HG02852 (cell line): ENCODE results near the gene SART3.
"Not testable (repeated sequence)": the region's sequence is repeated elsewhere in the genome, so short reads cannot be mapped to it uniquely, and the experiment has no call there.

Experiments
- ATAC-seq: cut with Tn5 transposase; IDR thresholded peaks from one replicate; pipeline ENCODE4 v1.9.1; 2021; ENCODE audit warnings: mild to moderate bottlenecking, moderate library complexity; ENCODE audit not compliant: unreplicated experiment

SART3 gene

GRCh38 chr12:108598553-108599250 lies 37.7 kb upstream of the SART3 start:
- ATAC-seq, result no peak

DNA sequence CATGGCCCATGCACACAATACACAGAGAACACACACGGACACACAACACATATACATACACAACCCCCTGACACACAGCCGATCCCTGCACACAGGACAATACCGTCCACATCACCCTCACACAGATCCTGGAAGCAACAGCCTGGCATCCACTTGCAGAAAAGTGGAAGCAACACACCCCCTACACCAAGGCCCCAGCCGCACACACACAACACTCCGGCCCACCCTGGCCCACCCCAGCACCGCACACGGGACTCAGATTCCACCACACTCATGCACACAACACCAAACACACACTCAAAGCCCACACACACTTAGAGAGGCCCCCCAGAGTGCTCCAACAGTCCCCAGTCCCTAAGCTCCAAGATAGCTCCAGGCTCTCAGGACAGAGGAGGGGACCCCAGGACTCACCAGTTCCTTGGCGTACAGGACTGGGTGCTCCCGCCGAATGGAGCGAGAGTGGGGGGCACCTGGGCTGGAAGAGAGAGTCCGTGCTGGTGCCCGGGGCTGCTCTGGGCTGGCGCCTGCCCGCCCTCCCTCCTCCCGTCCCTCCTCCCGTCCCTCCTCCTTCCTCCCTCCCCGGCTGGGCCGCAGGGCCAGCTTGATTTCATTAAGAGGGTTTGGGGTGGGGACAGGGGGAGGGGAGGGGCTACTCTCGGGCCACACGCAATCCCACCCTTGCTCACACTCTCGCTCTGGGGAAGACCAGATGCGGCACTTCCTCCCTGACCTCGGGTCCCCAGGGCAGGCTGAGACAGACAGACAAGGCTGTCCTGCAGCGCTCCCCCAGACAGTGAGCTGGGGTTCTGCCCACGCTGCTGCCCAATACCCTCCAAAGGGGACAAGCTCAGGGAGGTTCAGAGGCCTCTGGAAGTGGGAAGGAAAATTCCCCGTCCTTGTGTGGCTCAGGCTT lies 36.8 kb upstream of the SART3 start, which contains the start of gene TMEM119:
Gene TMEM119 (minus strand): TSS at position 526 of the 913 bp plus-strand sequence. CDS start 5,701 bp downstream, outside the sequence.
- no peak for ATAC-seq

DNA sequence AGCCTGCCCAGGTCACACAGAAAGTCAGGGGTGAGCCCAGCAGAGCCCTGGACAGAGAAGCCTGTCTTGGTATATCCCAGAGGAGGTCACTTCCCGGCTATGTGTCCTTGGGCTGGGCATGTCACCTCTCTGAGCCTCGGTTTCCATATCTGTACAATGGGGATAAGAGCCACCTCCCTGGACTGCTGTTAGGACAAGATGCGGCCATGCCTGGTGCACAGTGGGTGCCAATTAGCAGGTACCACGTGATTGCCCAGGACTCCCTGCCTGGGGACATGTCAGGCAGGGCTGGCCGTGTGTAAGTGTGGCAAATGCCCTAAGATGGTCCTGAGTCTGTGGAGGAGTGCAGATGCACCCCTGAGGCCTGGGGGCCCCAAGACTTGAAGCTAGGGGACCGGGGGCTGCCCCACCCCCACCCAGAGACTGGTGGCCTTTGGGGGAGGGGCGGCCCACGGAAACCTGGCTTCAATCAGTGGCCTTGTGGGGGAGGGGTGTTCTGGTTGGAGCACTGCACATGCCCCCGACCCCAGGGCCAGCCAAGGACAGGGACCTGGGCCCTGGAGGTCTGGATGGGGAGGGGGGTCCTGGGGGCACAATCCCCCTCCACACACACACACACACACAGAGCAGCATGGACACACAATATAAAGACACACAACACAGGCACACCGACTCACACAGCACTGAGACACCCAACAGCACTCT lies 36.0 kb upstream of the SART3 start:
- no peak for ATAC-seq

DNA sequence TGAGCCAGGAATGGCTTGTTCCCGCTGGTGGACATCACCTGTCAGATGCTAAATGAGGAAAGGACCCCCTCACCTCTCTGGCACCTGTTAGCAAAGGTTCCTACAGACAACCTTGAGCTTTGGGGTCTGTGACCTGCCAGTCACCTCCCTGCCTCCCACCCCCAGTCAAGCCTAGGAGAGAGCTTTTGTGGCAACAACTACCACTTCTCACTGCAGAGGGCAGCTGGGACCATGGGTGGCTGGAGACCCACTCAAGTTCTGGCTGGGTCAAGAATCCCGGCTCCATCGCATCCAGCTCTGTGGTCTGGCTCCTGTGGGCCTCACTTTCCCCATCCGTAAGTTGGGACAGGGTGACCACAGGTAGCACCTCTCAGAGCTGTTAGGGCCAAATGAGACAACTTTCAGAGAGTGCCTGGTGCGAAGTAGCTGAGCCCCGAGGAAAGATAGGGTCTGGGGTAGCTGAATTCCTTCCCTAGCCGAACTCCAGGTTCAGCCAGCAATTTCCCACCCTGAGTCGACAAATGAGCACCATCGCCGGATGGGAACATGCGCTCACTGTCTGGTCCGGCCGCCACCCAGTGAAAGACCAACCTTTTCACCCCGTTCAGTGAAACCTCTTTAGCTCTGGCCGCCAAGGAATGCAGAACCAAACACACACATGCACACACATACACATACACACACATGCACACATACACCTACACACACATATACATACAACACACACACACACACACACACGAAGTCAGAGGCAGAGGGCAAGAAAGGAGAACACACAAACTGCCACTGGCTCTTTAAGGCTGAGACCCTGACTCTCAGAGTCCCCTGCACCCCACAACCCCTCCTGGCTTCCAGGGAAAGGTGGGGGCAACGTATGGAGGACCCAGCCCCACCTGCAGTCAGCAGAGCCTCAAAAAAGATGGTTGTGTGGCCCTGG lies 35.0 kb upstream of the SART3 start:
- no peak for ATAC-seq

GRCh38 chr12:108594960-108595710 lies 34.2 kb upstream of the SART3 start:
- ATAC-seq, result no peak

- no peak for ATAC-seq
These were observed 33.4 kb upstream of the SART3 start for GRCh38 chr12:108594323-108594903.

DNA sequence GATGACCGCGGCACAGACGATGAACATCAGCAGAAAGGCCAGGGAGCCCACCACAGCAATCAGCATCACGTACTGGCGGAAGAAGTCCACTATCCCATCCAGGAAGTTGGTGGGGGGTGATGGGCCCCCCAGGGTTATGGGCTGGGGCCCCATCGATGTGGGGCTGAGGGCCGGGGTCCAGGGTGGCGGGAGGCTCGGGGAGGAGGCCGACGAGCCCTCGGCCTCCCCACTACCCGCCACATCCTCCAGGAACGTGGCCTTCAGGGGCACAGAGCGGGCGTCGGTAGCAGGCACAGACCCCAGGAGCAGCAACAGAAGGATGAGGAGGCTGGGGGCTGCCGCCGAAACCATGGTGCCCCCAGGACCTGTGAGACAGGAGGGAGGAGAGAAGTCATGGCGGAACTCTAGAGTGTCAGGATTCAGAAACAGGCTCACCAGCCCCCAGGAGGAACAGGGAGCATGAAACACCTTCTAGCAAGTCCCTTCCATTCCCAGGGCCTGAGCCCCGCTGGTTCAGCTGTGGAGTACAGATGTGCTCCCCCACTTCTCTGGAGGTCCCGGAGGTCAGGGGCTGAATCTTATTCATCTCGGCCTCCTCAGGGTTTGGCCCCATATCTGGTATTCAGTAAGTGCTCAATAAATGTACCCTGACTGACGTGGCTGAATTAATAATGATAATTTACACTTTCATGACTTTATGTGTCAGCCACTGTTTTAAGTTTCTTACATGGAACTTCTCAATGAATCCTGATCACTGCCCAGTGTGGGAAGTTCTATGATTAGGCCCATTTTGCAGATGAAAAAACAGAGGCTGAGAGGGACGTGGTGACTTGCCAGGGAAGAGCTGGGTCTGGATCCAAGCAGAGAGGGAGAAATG lies 31.3 kb upstream of the SART3 start:
- no peak for ATAC-seq

DNA sequence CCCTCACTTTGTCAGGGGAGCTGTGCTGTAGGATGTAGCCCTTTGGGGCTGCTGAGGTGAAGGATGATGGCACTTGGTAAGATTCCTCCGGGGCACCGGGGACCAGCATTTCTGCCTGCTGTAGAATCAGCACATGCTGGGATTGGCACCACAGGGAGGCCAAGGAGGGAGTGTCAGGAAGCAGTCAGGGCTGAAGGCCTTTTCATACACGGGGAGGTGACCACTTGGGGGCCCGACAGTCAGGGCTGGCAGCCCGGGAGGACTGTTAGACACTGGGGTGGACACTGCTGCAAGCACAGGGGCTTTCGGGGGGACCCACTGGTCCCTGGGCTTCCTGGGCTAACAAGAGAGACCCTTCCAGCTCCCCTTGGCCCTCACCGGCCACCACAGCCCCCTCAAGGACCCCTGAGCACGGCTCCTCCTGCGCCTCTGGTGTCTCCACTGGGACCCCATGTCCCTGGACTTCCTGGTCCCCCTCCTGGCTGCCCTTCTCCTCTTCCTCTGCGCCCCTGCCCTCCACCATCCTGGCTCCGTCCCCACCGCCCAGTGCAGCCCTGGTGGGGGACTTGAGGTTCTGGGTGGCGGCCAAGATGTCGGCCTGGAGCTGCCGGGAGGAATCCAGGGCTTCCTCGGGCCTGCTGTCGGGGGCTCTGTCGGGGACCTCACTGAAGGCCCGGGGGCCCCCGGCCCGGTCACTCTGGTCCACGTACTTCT lies 30.5 kb upstream of the SART3 start:
- ATAC-seq, result no peak

- not testable (repeated sequence) for ATAC-seq
These were observed 29.5 kb upstream of the SART3 start for GRCh38 chr12:108590463-108590862.

- ATAC-seq, result no peak
These were observed 28.9 kb upstream of the SART3 start for GRCh38 chr12:108589840-108590229.

DNA sequence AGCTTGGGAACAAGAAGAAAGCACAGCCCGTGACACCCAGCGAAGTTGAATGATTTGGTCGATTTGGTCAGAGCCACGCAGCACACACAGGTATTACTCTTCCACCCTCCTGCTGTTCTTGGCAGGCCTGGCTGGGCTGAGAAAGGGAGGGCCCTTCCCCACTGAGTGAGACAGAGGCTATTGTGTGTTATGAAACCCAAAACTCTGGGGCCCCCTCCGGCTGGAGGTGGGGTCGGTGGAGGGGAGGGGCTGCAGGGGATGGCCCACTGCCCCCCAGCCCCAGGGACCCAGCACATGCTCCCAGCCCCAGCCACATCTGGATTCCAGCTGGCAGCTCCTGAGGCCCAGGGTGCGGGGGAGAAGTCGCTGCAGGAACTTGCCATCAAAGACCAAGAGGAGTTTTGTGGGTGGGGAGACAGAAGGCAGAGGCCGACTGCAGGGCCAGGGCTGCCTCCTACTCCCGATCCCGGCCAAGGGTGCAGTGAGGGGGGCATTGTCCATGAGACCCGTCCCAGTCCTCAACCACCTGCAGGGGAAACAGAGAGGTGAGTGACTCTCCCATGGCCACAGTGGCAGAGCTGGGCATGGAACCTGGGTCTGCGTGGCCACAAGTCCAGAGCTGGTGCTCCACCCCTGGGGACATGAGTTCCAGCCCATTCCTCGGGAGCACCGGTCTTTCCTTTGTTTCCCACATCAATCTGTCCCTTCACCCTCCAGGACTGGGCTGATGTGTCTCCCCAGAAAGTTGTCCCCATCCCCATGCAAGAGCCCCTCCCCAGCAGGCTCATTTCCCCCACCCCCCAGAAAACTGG lies 28.3 kb upstream of the SART3 start:
- ATAC-seq, result no peak

GRCh38 chr12:108587826-108588225 lies 26.9 kb upstream of the SART3 start:
- ATAC-seq, result no peak

- ATAC-seq, result no peak
These were observed 25.3 kb upstream of the SART3 start for GRCh38 chr12:108586306-108586705.

GRCh38 chr12:108585864-108586263 lies 24.9 kb upstream of the SART3 start:
- no peak for ATAC-seq

GRCh38 chr12:108584456-108585065 lies 23.6 kb upstream of the SART3 start:
- ATAC-seq, result no peak

GRCh38 chr12:108583991-108584390 lies 23.0 kb upstream of the SART3 start:
- ATAC-seq, result no peak
